Endodermal cell (in vitro differentiated cells): ENCODE measurements around the gene DCDC2. TPM values are rescaled to one million over a fixed set of nuclear protein-coding genes. Genes with fewer than 3 reads are reported as not detected.
"Not testable (repeated sequence)": the region's sequence is repeated elsewhere in the genome, so short reads cannot be mapped to it uniquely, and the experiment has no call there.

ENCODE experiments used
- DNase-seq: peaks from one replicate; pipeline ENCODE4 v3.0.0-alpha.2; 2017
- H3K27ac ChIP-seq: 2 replicates; pipeline ENCODE4 v1.5.1; 2013; ENCODE audit warnings: mild to moderate bottlenecking, low read depth, low read length, moderate library complexity
- H3K27me3 ChIP-seq: 2 replicates; pipeline ENCODE4 v1.6.1; 2013; ENCODE audit warnings: mild to moderate bottlenecking, low read length, moderate library complexity; ENCODE audit not compliant: insufficient read depth, control insufficient read depth, poor library complexity, severe bottlenecking
- H3K36me3 ChIP-seq: 2 replicates; pipeline ENCODE4 v1.7.0; 2013; ENCODE audit warnings: mild to moderate bottlenecking, low read length, moderate library complexity; ENCODE audit not compliant: control insufficient read depth, insufficient read depth
- H3K4me1 ChIP-seq: one replicate; pipeline ENCODE4 v1.7.0; 2013; ENCODE audit warnings: low read length; ENCODE audit not compliant: control insufficient read depth, insufficient read depth
- H3K4me3 ChIP-seq: 2 replicates; pipeline ENCODE4 v1.5.1; 2013; ENCODE audit warnings: mild to moderate bottlenecking, low read length, moderate library complexity
- H3K9ac ChIP-seq: 2 replicates; pipeline ENCODE4 v1.6.1; 2013; ENCODE audit warnings: mild to moderate bottlenecking, low read length, moderate library complexity; ENCODE audit not compliant: poor library complexity, severe bottlenecking; ENCODE audit errors: extremely low read depth
- H3K9me3 ChIP-seq: 2 replicates; pipeline ENCODE4 v1.6.1; 2013; ENCODE audit warnings: mild to moderate bottlenecking, low read length, moderate library complexity; ENCODE audit not compliant: control insufficient read depth
- H3K27ac Mint-ChIP-seq: 2 replicates; pipeline ENCODE4 v1.8.0; 2020; ENCODE audit warnings: mixed read lengths
- H3K27me3 Mint-ChIP-seq: 2 replicates; pipeline ENCODE4 v1.8.0; 2021; ENCODE audit warnings: mild to moderate bottlenecking, mixed read lengths; ENCODE audit not compliant: insufficient read depth
- H3K36me3 Mint-ChIP-seq: 2 replicates; pipeline ENCODE4 v1.8.0; 2020; ENCODE audit warnings: low read depth, mixed read lengths
- H3K4me1 Mint-ChIP-seq: 2 replicates; pipeline ENCODE4 v1.8.0; 2020; ENCODE audit warnings: mixed read lengths
- H3K4me3 Mint-ChIP-seq: 2 replicates; pipeline ENCODE4 v1.8.0; 2020; ENCODE audit warnings: mild to moderate bottlenecking, moderate library complexity, mixed read lengths
- H3K9me3 Mint-ChIP-seq: 2 replicates; pipeline ENCODE4 v1.8.0; 2020; ENCODE audit warnings: mild to moderate bottlenecking, mixed read lengths
- WGBS, 2 experiments: methylation state at CpG; one replicate each; pipeline versions ENCODE4 v1.1.5 to v1.1.7; 2013; ENCODE audit warnings: missing lambda C conversion rate in 2 of 2, mixed read lengths in 1 of 2; ENCODE audit not compliant: insufficient coverage in 1 of 2, insufficient read length in 1 of 2; 5-methylcytosine and 5-hydroxymethylcytosine counted together
- total RNA-seq, 2 donors: library from RNA; stranded (reverse); fragmentation: NEBNext Ultra II Directional in 1 of 2; extraction: Animal tissue kit (Norgen Biotek cat#: 25700) in 1 of 2; gene quantifications; 2 replicates in 1 of 2; 3 replicates in 1 of 2; pipeline ENCODE4 v1.2.1, GENCODE V29; 2021
- TF ChIP-seq, protein P1 (sequence below): fragments of 200-600 bp; sonication (generic); conservative IDR thresholded peaks from 2 replicates; pipeline ENCODE4 v1.5.0; 2021; ENCODE audit warnings: antibody characterized with exemption, mild to moderate bottlenecking

DCDC2 gene
- total RNA-seq, 2 donors from 2014 or later, result 0.49 to 1.4 TPM

DNA sequence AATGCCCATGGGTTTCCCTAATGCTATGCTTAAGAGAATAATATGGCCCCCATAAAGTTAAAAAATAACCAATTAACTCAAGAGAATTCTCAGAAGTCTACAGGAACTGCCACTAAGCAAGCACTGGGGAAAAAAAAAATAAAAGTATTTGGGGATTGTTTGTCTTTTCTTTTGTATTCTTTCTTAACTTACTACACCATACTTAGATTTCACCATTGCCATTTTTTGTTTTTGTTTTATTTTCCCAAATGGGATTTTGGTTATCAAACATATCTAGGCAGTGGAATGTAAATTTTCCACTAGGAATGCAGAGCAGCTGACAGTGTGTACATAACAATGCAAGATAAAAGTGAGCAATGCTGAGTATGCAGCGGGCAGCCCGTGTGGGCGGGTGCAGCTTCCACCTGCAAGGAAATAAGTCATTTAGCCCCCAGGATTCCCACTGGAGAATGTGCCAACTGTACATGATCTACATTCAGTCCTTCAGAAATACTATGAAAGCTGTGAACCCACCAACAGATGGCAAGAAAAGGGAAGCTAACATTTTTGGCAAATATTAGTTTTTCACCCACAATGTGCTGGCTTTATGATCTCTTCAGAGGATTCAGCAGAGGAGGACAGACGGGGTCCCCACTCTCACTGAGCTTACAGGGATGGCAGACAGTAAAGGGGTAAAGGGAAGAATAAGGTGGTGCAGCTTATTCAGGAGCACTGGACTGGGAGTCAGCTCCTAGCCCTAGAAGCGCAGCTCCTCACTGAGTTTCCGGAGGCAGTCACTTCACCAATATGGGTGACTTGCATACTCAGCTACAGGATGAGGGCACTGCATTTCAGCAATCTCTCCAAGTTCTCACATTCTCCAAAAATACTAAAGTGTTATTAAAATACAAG, 44.4 kb downstream of the DCDC2 start:
- H3K4me1 ChIP-seq, result no peaks in the 10 kb centered on the region
- Mint-ChIP-seq H3K4me1 (peaks cover 7% of the 10 kb centered on the region), H3K9me3 (peaks cover 11% of the 10 kb centered on the region), H3K27ac (peak overlapping the region; percentile 71), H3K4me3 (no peak overlapping the region), H3K36me3 (peaks cover 6% of the 10 kb centered on the region), H3K27me3 (peaks cover 18% of the 10 kb centered on the region)
- TF ChIP-seq, protein P1, sequence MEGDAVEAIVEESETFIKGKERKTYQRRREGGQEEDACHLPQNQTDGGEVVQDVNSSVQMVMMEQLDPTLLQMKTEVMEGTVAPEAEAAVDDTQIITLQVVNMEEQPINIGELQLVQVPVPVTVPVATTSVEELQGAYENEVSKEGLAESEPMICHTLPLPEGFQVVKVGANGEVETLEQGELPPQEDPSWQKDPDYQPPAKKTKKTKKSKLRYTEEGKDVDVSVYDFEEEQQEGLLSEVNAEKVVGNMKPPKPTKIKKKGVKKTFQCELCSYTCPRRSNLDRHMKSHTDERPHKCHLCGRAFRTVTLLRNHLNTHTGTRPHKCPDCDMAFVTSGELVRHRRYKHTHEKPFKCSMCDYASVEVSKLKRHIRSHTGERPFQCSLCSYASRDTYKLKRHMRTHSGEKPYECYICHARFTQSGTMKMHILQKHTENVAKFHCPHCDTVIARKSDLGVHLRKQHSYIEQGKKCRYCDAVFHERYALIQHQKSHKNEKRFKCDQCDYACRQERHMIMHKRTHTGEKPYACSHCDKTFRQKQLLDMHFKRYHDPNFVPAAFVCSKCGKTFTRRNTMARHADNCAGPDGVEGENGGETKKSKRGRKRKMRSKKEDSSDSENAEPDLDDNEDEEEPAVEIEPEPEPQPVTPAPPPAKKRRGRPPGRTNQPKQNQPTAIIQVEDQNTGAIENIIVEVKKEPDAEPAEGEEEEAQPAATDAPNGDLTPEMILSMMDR, result no peak
- WGBS, 2 experiments, result 80 to 100% methylated on average over 2 to 6 of the region's 6 CpGs
- H3K36me3 ChIP-seq, result no peaks in the 10 kb centered on the region
- no peak overlapping the region for H3K4me3 ChIP-seq
- H3K27ac ChIP-seq, result peak overlapping the region; percentile 13
- DNase-seq, result no peak
- H3K27me3 ChIP-seq, result no peaks in the 10 kb centered on the region
- H3K9ac ChIP-seq, result no peak overlapping the region
- no peaks in the 10 kb centered on the region for H3K9me3 ChIP-seq

DNA sequence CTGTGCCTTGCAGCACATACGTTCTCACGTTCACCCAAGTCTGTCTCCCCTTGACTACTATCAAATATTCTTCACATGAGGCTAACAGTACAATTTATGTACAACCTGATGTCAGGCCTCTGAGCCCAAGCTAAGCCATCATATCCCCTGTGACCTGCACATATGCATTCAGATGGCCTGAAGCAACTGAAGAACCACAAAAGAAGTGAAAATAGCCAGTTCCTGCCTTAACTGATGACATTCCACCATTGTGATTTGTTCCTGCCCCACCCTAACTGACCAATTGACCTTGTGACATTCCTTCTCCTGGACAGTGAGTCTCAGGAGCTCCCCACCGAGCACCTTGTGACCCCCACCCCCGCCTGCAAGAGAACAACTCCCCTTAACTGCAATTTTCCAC, 46.1 kb downstream of the DCDC2 start:
- peaks cover 11% of the 10 kb centered on the region for H3K27me3 Mint-ChIP-seq
- H3K27me3 ChIP-seq, H3K36me3 Mint-ChIP-seq, H3K4me3 Mint-ChIP-seq, DNase-seq, H3K9me3 ChIP-seq, H3K36me3 ChIP-seq, H3K27ac ChIP-seq, H3K4me1 Mint-ChIP-seq, H3K27ac Mint-ChIP-seq, H3K9ac ChIP-seq, H3K4me3 ChIP-seq, H3K4me1 ChIP-seq: not testable (repeated sequence)
- 88 to 91% methylated on average over 4 of the region's 4 CpGs for WGBS, 2 experiments
- peaks cover 11% of the 10 kb centered on the region for H3K9me3 Mint-ChIP-seq

DNA sequence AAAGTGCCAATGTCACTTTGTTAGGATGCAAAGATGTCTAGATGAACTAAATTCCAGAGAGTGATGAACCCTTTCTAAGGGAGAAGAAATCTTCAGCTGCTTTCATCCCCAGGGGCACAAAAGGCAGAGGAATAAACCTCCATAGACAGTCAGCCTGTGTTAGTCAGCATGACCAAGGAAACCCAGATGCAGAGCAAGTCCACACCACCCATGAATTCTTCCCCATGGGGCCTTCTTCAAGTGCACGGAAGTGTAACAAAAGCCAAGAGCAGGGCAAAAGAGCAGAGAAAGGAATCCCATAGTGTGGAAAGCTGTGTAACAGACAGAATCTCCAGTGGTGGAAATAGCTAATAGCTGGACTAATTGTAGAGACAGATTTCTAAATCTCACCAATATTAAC, 50.0 kb downstream of the DCDC2 start:
- Mint-ChIP-seq H3K36me3 (peaks cover 6% of the 10 kb centered on the region), H3K27ac (no peak overlapping the region)
- 50 to 63% methylated on average over 1 of the region's 1 CpG for WGBS, 2 experiments

More for the DNA sequence above, 50.0 kb downstream of the DCDC2 start:
- DNase-seq, result no peak
- no peaks in the 10 kb centered on the region for H3K36me3 ChIP-seq
- Mint-ChIP-seq H3K4me3 (no peak overlapping the region), H3K27me3 (no peaks in the 10 kb centered on the region), H3K9me3 (peaks cover 11% of the 10 kb centered on the region), H3K4me1 (no peaks in the 10 kb centered on the region)
- H3K9ac ChIP-seq, result no peak overlapping the region
- H3K9me3 ChIP-seq, result no peaks in the 10 kb centered on the region
- H3K27ac ChIP-seq, result peak overlapping the region; percentile 32
- H3K4me1 ChIP-seq, result no peaks in the 10 kb centered on the region
- no peaks in the 10 kb centered on the region for H3K27me3 ChIP-seq
- TF ChIP-seq, protein P1, result no peak
- H3K4me3 ChIP-seq, result no peak overlapping the region
